ENCODE data around the gene LRRC3. TPM values are rescaled to one million over a fixed set of nuclear protein-coding genes. Genes with fewer than 3 reads are reported as not detected.

Gene LRRC3
- total and polyA plus RNA-seq, 4 donors = 3.0 to 14.2 (median 7.5) TPM

DNA sequence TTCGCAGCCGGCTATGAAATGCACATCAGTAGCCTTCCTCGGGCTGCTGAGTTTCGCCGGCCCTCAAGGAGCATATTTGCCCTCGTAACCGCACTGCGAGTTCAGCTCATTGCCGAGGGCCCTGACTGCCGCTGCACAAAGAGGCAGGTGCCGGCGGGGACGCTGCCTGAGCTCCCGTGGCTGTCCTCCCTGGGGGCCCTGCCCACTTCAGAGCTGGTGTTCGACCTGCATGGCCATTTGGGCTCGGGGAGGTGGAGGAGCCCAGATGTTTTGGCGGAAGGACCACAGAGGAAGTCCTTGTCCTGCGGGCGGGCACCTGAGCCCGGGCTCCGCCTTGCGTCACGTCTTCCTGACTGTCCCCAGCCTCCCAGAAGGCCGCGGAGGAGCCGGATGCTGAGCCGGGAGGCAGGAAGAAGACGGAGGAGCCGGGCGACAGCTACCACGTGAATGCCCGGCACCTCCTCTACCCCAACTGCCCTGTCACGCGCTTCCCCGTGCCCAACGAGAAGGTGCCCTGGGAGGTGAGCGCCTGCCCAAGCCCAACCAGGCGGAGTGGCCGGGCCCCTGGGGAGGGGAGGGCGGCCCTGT is 29.9 kb upstream of the LRRC3 start:
- Histone ChIP-seq H3K9ac (ENCODE audit: low read depth in 1 of 2, low read length in 2 of 2) (no peak overlapping the region), H3K27ac (ENCODE audit: low read depth in 1 of 2, low read length in 2 of 2) (no peak overlapping the region), H3K9me3 (ENCODE audit: control insufficient read depth in 4 of 4, low read length in 3 of 4) (no peaks in the 10 kb centered on the region), H3K4me3 (ENCODE audit: low read depth in 1 of 3, low read length in 3 of 3) (no peak overlapping the region), H3K27me3 (ENCODE audit: control insufficient read depth in 4 of 4, insufficient read depth in 4 of 4, low read length in 3 of 4) (no peaks in the 10 kb centered on the region), H3K36me3 (ENCODE audit: control insufficient read depth in 4 of 4, insufficient read depth in 3 of 4, low read depth in 1 of 4, low read length in 3 of 4) (no peaks in the 10 kb centered on the region), H3K4me1 (ENCODE audit: control insufficient read depth in 4 of 4, insufficient read depth in 4 of 4, low read length in 3 of 4) (no peaks in the 10 kb centered on the region)
- no peak for TF ChIP-seq TAF1 (conservative IDR thresholded peaks at IDR 0.05)
- TF ChIP-seq HNF4G (IDR thresholded peaks at IDR 0.05) = no peak
- TF ChIP-seq, protein P1, sequence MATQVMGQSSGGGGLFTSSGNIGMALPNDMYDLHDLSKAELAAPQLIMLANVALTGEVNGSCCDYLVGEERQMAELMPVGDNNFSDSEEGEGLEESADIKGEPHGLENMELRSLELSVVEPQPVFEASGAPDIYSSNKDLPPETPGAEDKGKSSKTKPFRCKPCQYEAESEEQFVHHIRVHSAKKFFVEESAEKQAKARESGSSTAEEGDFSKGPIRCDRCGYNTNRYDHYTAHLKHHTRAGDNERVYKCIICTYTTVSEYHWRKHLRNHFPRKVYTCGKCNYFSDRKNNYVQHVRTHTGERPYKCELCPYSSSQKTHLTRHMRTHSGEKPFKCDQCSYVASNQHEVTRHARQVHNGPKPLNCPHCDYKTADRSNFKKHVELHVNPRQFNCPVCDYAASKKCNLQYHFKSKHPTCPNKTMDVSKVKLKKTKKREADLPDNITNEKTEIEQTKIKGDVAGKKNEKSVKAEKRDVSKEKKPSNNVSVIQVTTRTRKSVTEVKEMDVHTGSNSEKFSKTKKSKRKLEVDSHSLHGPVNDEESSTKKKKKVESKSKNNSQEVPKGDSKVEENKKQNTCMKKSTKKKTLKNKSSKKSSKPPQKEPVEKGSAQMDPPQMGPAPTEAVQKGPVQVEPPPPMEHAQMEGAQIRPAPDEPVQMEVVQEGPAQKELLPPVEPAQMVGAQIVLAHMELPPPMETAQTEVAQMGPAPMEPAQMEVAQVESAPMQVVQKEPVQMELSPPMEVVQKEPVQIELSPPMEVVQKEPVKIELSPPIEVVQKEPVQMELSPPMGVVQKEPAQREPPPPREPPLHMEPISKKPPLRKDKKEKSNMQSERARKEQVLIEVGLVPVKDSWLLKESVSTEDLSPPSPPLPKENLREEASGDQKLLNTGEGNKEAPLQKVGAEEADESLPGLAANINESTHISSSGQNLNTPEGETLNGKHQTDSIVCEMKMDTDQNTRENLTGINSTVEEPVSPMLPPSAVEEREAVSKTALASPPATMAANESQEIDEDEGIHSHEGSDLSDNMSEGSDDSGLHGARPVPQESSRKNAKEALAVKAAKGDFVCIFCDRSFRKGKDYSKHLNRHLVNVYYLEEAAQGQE (IDR thresholded peaks at IDR 0.05) = no peak
- no peak for TF ChIP-seq YY1 (IDR thresholded peaks at IDR 0.05)
- TF ChIP-seq, protein P2, sequence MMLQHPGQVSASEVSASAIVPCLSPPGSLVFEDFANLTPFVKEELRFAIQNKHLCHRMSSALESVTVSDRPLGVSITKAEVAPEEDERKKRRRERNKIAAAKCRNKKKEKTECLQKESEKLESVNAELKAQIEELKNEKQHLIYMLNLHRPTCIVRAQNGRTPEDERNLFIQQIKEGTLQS (IDR thresholded peaks at IDR 0.05) = no peak
- no peak for TF ChIP-seq JUND (IDR thresholded peaks at IDR 0.05)
- no peak for TF ChIP-seq GABPA (IDR thresholded peaks at IDR 0.05 in 1 of 2, conservative IDR thresholded peaks at IDR 0.05 in 1 of 2)
- TF ChIP-seq FOXA2 (IDR thresholded peaks at IDR 0.05) = no peak
- TF ChIP-seq, protein P3, sequence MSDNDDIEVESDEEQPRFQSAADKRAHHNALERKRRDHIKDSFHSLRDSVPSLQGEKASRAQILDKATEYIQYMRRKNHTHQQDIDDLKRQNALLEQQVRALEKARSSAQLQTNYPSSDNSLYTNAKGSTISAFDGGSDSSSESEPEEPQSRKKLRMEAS (IDR thresholded peaks at IDR 0.05) = no peak
- TF ChIP-seq, protein P4, sequence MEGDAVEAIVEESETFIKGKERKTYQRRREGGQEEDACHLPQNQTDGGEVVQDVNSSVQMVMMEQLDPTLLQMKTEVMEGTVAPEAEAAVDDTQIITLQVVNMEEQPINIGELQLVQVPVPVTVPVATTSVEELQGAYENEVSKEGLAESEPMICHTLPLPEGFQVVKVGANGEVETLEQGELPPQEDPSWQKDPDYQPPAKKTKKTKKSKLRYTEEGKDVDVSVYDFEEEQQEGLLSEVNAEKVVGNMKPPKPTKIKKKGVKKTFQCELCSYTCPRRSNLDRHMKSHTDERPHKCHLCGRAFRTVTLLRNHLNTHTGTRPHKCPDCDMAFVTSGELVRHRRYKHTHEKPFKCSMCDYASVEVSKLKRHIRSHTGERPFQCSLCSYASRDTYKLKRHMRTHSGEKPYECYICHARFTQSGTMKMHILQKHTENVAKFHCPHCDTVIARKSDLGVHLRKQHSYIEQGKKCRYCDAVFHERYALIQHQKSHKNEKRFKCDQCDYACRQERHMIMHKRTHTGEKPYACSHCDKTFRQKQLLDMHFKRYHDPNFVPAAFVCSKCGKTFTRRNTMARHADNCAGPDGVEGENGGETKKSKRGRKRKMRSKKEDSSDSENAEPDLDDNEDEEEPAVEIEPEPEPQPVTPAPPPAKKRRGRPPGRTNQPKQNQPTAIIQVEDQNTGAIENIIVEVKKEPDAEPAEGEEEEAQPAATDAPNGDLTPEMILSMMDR (IDR thresholded peaks at IDR 0.05; ENCODE audit: low read depth, low read length, missing input control) = no peak
- TF ChIP-seq RAD21 (IDR thresholded peaks at IDR 0.05) = no peak
- no peak for TF ChIP-seq SP1 (IDR thresholded peaks at IDR 0.05)
- no peak for TF ChIP-seq NR2F2 (IDR thresholded peaks at IDR 0.05)
- no peak for DNase-seq (ENCODE audit: low spot score)
- WGBS = 82% methylated on average over 40 of the region's 40 CpGs

DNA sequence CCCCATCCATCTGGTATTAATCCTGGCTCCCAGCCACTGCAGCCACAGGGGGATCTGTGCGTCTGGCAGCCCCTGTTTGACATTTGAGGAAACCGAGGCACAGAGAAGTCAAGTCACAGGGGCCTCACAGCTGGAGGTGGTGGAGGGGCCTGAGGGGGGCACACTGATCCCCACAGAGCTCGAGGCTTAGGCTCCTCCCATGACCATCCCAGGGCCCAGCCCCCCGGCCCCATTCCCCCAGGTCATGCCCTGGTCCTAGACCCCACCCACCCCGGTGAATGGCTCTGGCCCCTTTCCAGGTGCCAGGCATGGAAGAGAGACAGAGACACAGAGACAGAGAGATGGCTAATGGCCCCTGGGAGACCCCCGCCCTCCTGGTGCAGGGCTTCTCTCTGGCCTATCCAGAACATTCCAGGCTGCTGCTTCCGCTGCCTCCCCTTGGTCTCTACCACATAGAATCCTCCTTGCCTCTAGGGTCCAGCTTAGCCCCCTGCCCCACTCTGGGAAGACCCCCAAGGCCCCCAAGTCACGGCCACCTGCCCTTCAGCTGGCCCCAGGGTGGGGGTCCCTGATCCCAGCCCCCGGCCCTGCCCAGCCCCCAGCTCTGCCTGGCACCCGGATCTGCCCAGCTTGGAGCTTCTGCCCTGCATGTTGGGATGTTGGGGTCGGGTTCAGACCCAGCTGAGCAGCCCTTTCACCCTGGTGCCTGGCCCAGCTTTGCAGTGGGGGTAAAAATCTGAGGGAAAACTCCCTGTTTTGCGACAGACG is 29.2 kb upstream of the LRRC3 start:
- no peak for DNase-seq (ENCODE audit: low spot score)
- Histone ChIP-seq H3K27me3 (ENCODE audit: control insufficient read depth in 4 of 4, insufficient read depth in 4 of 4, low read length in 3 of 4) (no peaks in the 10 kb centered on the region), H3K9me3 (ENCODE audit: control insufficient read depth in 4 of 4, low read length in 3 of 4) (no peaks in the 10 kb centered on the region), H3K27ac (ENCODE audit: low read depth in 1 of 2, low read length in 2 of 2) (no peak overlapping the region), H3K9ac (ENCODE audit: low read depth in 1 of 2, low read length in 2 of 2) (no peak overlapping the region), H3K4me3 (ENCODE audit: low read depth in 1 of 3, low read length in 3 of 3) (no peak overlapping the region), H3K4me1 (ENCODE audit: control insufficient read depth in 4 of 4, insufficient read depth in 4 of 4, low read length in 3 of 4) (no peaks in the 10 kb centered on the region), H3K36me3 (ENCODE audit: control insufficient read depth in 4 of 4, insufficient read depth in 3 of 4, low read depth in 1 of 4, low read length in 3 of 4) (no peaks in the 10 kb centered on the region)
- 83% methylated on average over 13 of the region's 13 CpGs for WGBS
- TF ChIP-seq, protein P5, sequence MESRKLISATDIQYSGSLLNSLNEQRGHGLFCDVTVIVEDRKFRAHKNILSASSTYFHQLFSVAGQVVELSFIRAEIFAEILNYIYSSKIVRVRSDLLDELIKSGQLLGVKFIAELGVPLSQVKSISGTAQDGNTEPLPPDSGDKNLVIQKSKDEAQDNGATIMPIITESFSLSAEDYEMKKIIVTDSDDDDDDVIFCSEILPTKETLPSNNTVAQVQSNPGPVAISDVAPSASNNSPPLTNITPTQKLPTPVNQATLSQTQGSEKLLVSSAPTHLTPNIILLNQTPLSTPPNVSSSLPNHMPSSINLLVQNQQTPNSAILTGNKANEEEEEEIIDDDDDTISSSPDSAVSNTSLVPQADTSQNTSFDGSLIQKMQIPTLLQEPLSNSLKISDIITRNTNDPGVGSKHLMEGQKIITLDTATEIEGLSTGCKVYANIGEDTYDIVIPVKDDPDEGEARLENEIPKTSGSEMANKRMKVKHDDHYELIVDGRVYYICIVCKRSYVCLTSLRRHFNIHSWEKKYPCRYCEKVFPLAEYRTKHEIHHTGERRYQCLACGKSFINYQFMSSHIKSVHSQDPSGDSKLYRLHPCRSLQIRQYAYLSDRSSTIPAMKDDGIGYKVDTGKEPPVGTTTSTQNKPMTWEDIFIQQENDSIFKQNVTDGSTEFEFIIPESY (IDR thresholded peaks at IDR 0.05) = no peak
- TF ChIP-seq HNF4A (conservative IDR thresholded peaks at IDR 0.05) = no peak
- TF ChIP-seq TAF1 (conservative IDR thresholded peaks at IDR 0.05) = no peak
- TF ChIP-seq HNF4G (IDR thresholded peaks at IDR 0.05) = no peak
- no peak for TF ChIP-seq RAD21 (IDR thresholded peaks at IDR 0.05)
- TF ChIP-seq, protein P1 (IDR thresholded peaks at IDR 0.05) = no peak
- no peak for TF ChIP-seq SP1 (IDR thresholded peaks at IDR 0.05)
- TF ChIP-seq NR2F2 (IDR thresholded peaks at IDR 0.05) = no peak
- TF ChIP-seq, protein P4 (IDR thresholded peaks at IDR 0.05; ENCODE audit: low read depth, low read length, missing input control) = no peak
- TF ChIP-seq GABPA (IDR thresholded peaks at IDR 0.05 in 1 of 2, conservative IDR thresholded peaks at IDR 0.05 in 1 of 2) = no peak
- no peak for TF ChIP-seq YY1 (IDR thresholded peaks at IDR 0.05)
